HEK293T (cell line): ENCODE measurements around the gene SLC6A7.

Source experiments
- CTCF ChIA-PET: fragments of 350-600 bp; formaldehyde crosslinking; extraction: SDS; loops from one replicate; lab custom pipeline; 2021; ENCODE audit warnings: antibody characterized with exemption, inconsistent platforms; lab: Yijun Ruan, JAX
- POLR2A ChIA-PET: fragments of 350-600 bp; formaldehyde crosslinking; extraction: SDS; loops from one replicate; lab custom pipeline; 2020; ENCODE audit warnings: antibody characterized with exemption, inconsistent platforms; lab: Yijun Ruan, JAX
- DNase-seq: peaks from one replicate; pipeline ENCODE4 v3.0.0; 2012; ENCODE audit warnings: mixed read lengths; ENCODE audit errors: extremely low spot score
- ARNT ChIP-seq: fragments of 450-650 bp; IDR thresholded peaks from 2 replicates; pipeline ENCODE4 v1.6.1; 2017; ENCODE audit warnings: mild to moderate bottlenecking
- BHLHE40 ChIP-seq: fragments of 450-650 bp; IDR thresholded peaks from 2 replicates; pipeline ENCODE4 v1.6.1; 2016; ENCODE audit warnings: mild to moderate bottlenecking, moderate library complexity, borderline replicate concordance
- CTBP1 ChIP-seq: fragments of 450-650 bp; IDR thresholded peaks from 2 replicates; pipeline ENCODE4 v1.6.1; 2016; ENCODE audit warnings: borderline replicate concordance
- ELF4 ChIP-seq: fragments of 450-650 bp; IDR thresholded peaks from 2 replicates; pipeline ENCODE4 v1.6.1; 2017; ENCODE audit warnings: antibody characterized with exemption
- FOXA1 ChIP-seq: fragments of 450-650 bp; IDR thresholded peaks from 2 replicates; pipeline ENCODE4 v1.6.1; 2016; ENCODE audit warnings: mild to moderate bottlenecking
- FOXK2 ChIP-seq: fragments of 450-650 bp; IDR thresholded peaks from 2 replicates; pipeline ENCODE4 v1.6.1; 2016; ENCODE audit warnings: mild to moderate bottlenecking
- FOXM1 ChIP-seq: fragments of 450-650 bp; IDR thresholded peaks from 2 replicates; pipeline ENCODE4 v1.6.1; 2017; ENCODE audit warnings: mild to moderate bottlenecking, borderline replicate concordance
- HDGF ChIP-seq: fragments of 450-650 bp; IDR thresholded peaks from 2 replicates; pipeline ENCODE4 v1.6.1; 2017; ENCODE audit warnings: antibody characterized with exemption, borderline replicate concordance
- L3MBTL2 ChIP-seq: fragments of 450-650 bp; conservative IDR thresholded peaks from 2 replicates; pipeline ENCODE4 v1.6.1; 2016; ENCODE audit warnings: mild to moderate bottlenecking
- LEF1 ChIP-seq: fragments of 450-650 bp; IDR thresholded peaks from 2 replicates; pipeline ENCODE4 v1.6.1; 2017; ENCODE audit warnings: mild to moderate bottlenecking, borderline replicate concordance
- NFRKB ChIP-seq: fragments of 450-650 bp; IDR thresholded peaks from 2 replicates; pipeline ENCODE4 v1.6.1; 2016; ENCODE audit warnings: mild to moderate bottlenecking, moderate library complexity
- PKNOX1 ChIP-seq: fragments of 450-650 bp; IDR thresholded peaks from 2 replicates; pipeline ENCODE4 v1.6.1; 2016
- SP1 ChIP-seq: fragments of 450-650 bp; IDR thresholded peaks from 2 replicates; pipeline ENCODE4 v1.6.1; 2017
- SUZ12 ChIP-seq: fragments of 450-650 bp; IDR thresholded peaks from 2 replicates; pipeline ENCODE4 v1.6.1; 2016; ENCODE audit warnings: mild to moderate bottlenecking
- TARDBP ChIP-seq: fragments of 450-650 bp; IDR thresholded peaks from 2 replicates; pipeline ENCODE4 v1.6.1; 2016
- ZNF384 ChIP-seq: fragments of 450-650 bp; IDR thresholded peaks from 2 replicates; pipeline ENCODE4 v1.6.1; 2016

SLC6A7 gene

GRCh38 chr5:150173161-150173560 is 16.7 kb upstream of the SLC6A7 start:
- ChIA-PET CTCF (interaction anchor here (0.7 to 1.8 kb wide), 2 partner anchors 11 to 260 kb away, joined by 3 to 13 read pairs; no protein-coding TSS in a partner anchor), POLR2A (interaction anchor here (1.6 kb wide), 1 partner anchor 11 kb away, joined by 5 read pairs; no protein-coding TSS in a partner anchor)
- no peak for TF ChIP-seq PKNOX1
- no peak for TF ChIP-seq L3MBTL2
- no peak for TF ChIP-seq NFRKB
- no peak for TF ChIP-seq LEF1
- TF ChIP-seq SUZ12, result no peak
- TF ChIP-seq FOXK2, result no peak
- no peak for TF ChIP-seq BHLHE40
- TF ChIP-seq FOXA1, result no peak
- TF ChIP-seq SP1, result no peak
- no peak for DNase-seq

GRCh38 chr5:150174285-150174684 is 15.6 kb upstream of the SLC6A7 start:
- no peak for TF ChIP-seq TARDBP
- no peak for TF ChIP-seq ELF4
- no peak for TF ChIP-seq ZNF384
- TF ChIP-seq FOXA1, result no peak
- no peak for TF ChIP-seq LEF1
- TF ChIP-seq BHLHE40, result no peak
- no peak for TF ChIP-seq ARNT
- TF ChIP-seq NFRKB, result no peak
- TF ChIP-seq L3MBTL2, result no peak
- no peak for TF ChIP-seq SUZ12
- no peak for TF ChIP-seq PKNOX1
- no peak for TF ChIP-seq HDGF
- TF ChIP-seq FOXM1, result no peak
- no peak for TF ChIP-seq SP1
- TF ChIP-seq FOXK2, result no peak
- no peak for TF ChIP-seq CTBP1
- no peak for DNase-seq
- ChIA-PET CTCF (interaction anchor here (1.1 to 1.8 kb wide), 2 partner anchors 8 to 12 kb away, joined by 3 to 13 read pairs; partner anchors contain the start of gene CDX1), POLR2A (no interaction called here)

GRCh38 chr5:150175076-150175475 is 14.8 kb upstream of the SLC6A7 start:
- CTCF ChIA-PET, result interaction anchor here (1.0 to 1.6 kb wide), 4 partner anchors 9 to 88 kb away, joined by 3 to 8 read pairs (median 4); partner anchors contain the start of genes CDX1 and CSF1R
- TF ChIP-seq SP1 (no peak), TARDBP (no peak), ZNF384 (no peak), BHLHE40 (no peak), PKNOX1 (no peak), FOXM1 (no peak), ELF4 (no peak), ARNT (no peak), CTBP1 (no peak), FOXA1 (no peak), SUZ12 (no peak), HDGF (no peak)
- DNase-seq, result no peak
- POLR2A ChIA-PET, result interaction anchor here (1.0 kb wide), 2 partner anchors 11 to 54 kb away, joined by 3 read pairs; no protein-coding TSS in a partner anchor

GRCh38 chr5:150175536-150175935 is 14.3 kb upstream of the SLC6A7 start:
- POLR2A ChIA-PET, result interaction anchor here (1.0 kb wide), 2 partner anchors 12 to 53 kb away, joined by 3 read pairs; no protein-coding TSS in a partner anchor
- CTCF ChIA-PET, result interaction anchor here (1.0 to 1.6 kb wide), 5 partner anchors 7 to 89 kb away, joined by 3 to 8 read pairs (median 4); partner anchors contain the start of genes CDX1 and CSF1R
- TF ChIP-seq FOXK2 (no peak), BHLHE40 (no peak), LEF1 (no peak), HDGF (no peak), CTBP1 (no peak), L3MBTL2 (no peak), TARDBP (no peak), PKNOX1 (no peak), NFRKB (no peak), FOXA1 (no peak), ARNT (no peak), SP1 (no peak), ZNF384 (no peak), ELF4 (no peak), FOXM1 (no peak), SUZ12 (no peak)
- DNase-seq, result peak; percentile 70

GRCh38 chr5:150176745-150177477 is 13.0 kb upstream of the SLC6A7 start:
- DNase-seq, result no peak
- TF ChIP-seq PKNOX1, result no peak
- TF ChIP-seq FOXK2, result no peak
- no peak for TF ChIP-seq SUZ12
- ChIA-PET POLR2A (no interaction called here), CTCF (interaction anchor here (1.1 to 1.6 kb wide), 3 partner anchors 8 to 16 kb away, joined by 3 to 4 read pairs (median 3); no protein-coding TSS in a partner anchor)
